K562 (cell line): ENCODE measurements around the gene UVRAG. TPM values are rescaled to one million over a fixed set of nuclear protein-coding genes. Genes with fewer than 3 reads are reported as not detected.

Source experiments
- ATAC-seq: fragments of 200-7000 bp; cut with Tn5 transposase; 3 replicates; pipeline ENCODE4 v1.9.1; 2020; ENCODE audit warnings: moderate library complexity
- BruUV-seq: library from RNA; stranded (reverse); fragments of 400-500 nt; replicated peaks from 2 replicates; lab custom pipeline; 2021; lab: Mats Ljungman, UMichigan
- CTCF ChIA-PET: fragments of 300-600 bp; formaldehyde crosslinking; extraction: SDS; loops from one replicate; lab custom pipeline; 2021; ENCODE audit warnings: low intra/inter-chr PET ratio; lab: Yijun Ruan, JAX
- POLR2A ChIA-PET: fragments of 300-600, 350-650 bp; sonication (Branson Sonifier 250); formaldehyde crosslinking; extraction: SDS; loops from one replicate; lab custom pipeline; 2021; ENCODE audit warnings: antibody characterized with exemption, inconsistent platforms; lab: Yijun Ruan, JAX
- DNase-seq, 4 experiments: peaks; one replicate each; pipeline versions ENCODE4 v3.0.0 to v3.0.0-alpha.2; 2011 to 2018; ENCODE audit warnings: low spot score in 3 of 4, mixed read lengths in 3 of 4; ENCODE audit errors: extremely low read depth in 1 of 4
- FAIRE-seq: peaks from 2 replicates; lab custom pipeline; 2011; peaks lifted over from hg19 to GRCh38; lab: Jason Lieb, UNC
- H2AFZ ChIP-seq: 2 replicates; pipeline ENCODE4 v1.6.0; 2011; ENCODE audit warnings: low read depth, low read length, control low read depth, inconsistent platforms
- H3K27ac ChIP-seq: fragments of 200-600 bp; 3 replicates; pipeline ENCODE4 v1.8.0; 2011; ENCODE audit warnings: low read depth, mild to moderate bottlenecking, control low read depth, inconsistent platforms, low read length, moderate library complexity, mixed read lengths; ENCODE audit errors: extremely low read depth
- H3K27me3 ChIP-seq, 2 experiments: fragments of 300-600 bp in 1 of 2; 2 replicates in 1 of 2; 3 replicates in 1 of 2; pipeline versions ENCODE4 v1.6.0 to v1.8.0; 2011; ENCODE audit warnings: inconsistent platforms in 2 of 2, low read length in 2 of 2, mild to moderate bottlenecking in 1 of 2, mixed read lengths in 1 of 2, moderate library complexity in 1 of 2; ENCODE audit not compliant: control insufficient read depth in 2 of 2, insufficient read depth in 2 of 2
- H3K36me3 ChIP-seq: fragments of 300-600 bp; 3 replicates; pipeline ENCODE4 v1.8.0; 2011; ENCODE audit warnings: mild to moderate bottlenecking, low read length, inconsistent platforms; ENCODE audit not compliant: control insufficient read depth, insufficient read depth
- H3K4me1 ChIP-seq, 2 experiments: fragments of 200-600 bp in 1 of 2; replicated peaks in 1 of 2; 2 replicates in 1 of 2; 3 replicates in 1 of 2; pipeline versions ENCODE4 v1.5.1 to v1.8.0; 2011; ENCODE audit warnings: inconsistent platforms in 2 of 2, low read length in 2 of 2, mild to moderate bottlenecking in 1 of 2, mixed read lengths in 1 of 2, moderate library complexity in 1 of 2; ENCODE audit not compliant: control insufficient read depth in 2 of 2, insufficient read depth in 2 of 2
- H3K4me2 ChIP-seq: 2 replicates; pipeline ENCODE4 v1.6.1; 2011; ENCODE audit warnings: low read length, control low read depth, inconsistent platforms, mixed read lengths; ENCODE audit not compliant: insufficient read depth
- H3K4me3 ChIP-seq: fragments of 200-600 bp; sonication (generic), shearing (Covaris generic); 2 replicates; pipeline ENCODE4 v1.5.1; 2016; ENCODE audit warnings: control low read depth, inconsistent platforms
- H3K79me2 ChIP-seq: fragments of 200-600 bp; 3 replicates; pipeline ENCODE4 v1.8.0; 2011; ENCODE audit warnings: low read length, inconsistent platforms; ENCODE audit not compliant: control insufficient read depth, insufficient read depth
- H3K9ac ChIP-seq, 2 experiments: 2 replicates each; pipeline versions ENCODE4 v1.6.0 to v1.6.1; 2011; ENCODE audit warnings: low read depth in 2 of 2, low read length in 2 of 2, control low read depth in 1 of 2, inconsistent platforms in 1 of 2, mild to moderate bottlenecking in 1 of 2, mixed read lengths in 1 of 2; ENCODE audit not compliant: insufficient read depth in 1 of 2
- H3K9me1 ChIP-seq: one replicate; pipeline ENCODE4 v1.6.0; 2011; ENCODE audit warnings: inconsistent platforms, mild to moderate bottlenecking, low read length, moderate library complexity; ENCODE audit not compliant: control insufficient read depth, insufficient read depth
- H3K9me3 ChIP-seq: replicated peaks from 2 replicates; pipeline ENCODE4 v1.5.1; 2011; ENCODE audit warnings: low read depth, low read length, inconsistent platforms; ENCODE audit not compliant: control insufficient read depth, insufficient read depth
- H4K20me1 ChIP-seq: replicated peaks from 2 replicates; pipeline ENCODE4 v1.6.1; 2011; ENCODE audit warnings: low read length, inconsistent platforms, mixed read lengths; ENCODE audit not compliant: control insufficient read depth, insufficient read depth
- EGR1 ChIP-seq: fragments of 450-650 bp; conservative IDR thresholded peaks from 2 replicates; pipeline ENCODE4 v1.6.1; 2017; ENCODE audit warnings: mild to moderate bottlenecking
- ILK ChIP-seq: fragments of 450-650 bp; IDR thresholded peaks from 2 replicates; pipeline ENCODE4 v1.6.1; 2016; ENCODE audit warnings: missing genetic modification characterization, low read depth, mild to moderate bottlenecking, missing compliant biosample characterization, moderate library complexity, borderline replicate concordance
- MCM5 ChIP-seq: fragments of 450-650 bp; IDR thresholded peaks from 2 replicates; pipeline ENCODE4 v1.6.1; 2016; ENCODE audit warnings: low read depth
- PCBP1 ChIP-seq: fragments of 200-400 bp; formaldehyde crosslinking; IDR thresholded peaks from 2 replicates; pipeline ENCODE4 v1.6.1; 2018; ENCODE audit warnings: mild to moderate bottlenecking, low read depth, low read length; ENCODE audit not compliant: poor library complexity, severe bottlenecking
- POLR2H ChIP-seq: IDR thresholded peaks from 2 replicates; pipeline ENCODE4 v1.6.1; 2016; ENCODE audit warnings: missing genetic modification characterization, low read depth, mild to moderate bottlenecking, control low read depth, missing compliant biosample characterization, moderate library complexity
- ZNF407 ChIP-seq: fragments of 450-650 bp; IDR thresholded peaks from 2 replicates; pipeline ENCODE4 v1.6.1; 2016; ENCODE audit warnings: low read depth
- WGBS: fragments of 100-300 bp; shearing (Covaris generic); methylation state at CpG from one replicate; pipeline ENCODE4 v1.1.6; 2016; ENCODE audit warnings: low coverage, mixed read lengths; ENCODE audit not compliant: insufficient coverage; ENCODE audit errors: missing lambda C conversion rate; 5-methylcytosine and 5-hydroxymethylcytosine counted together
- in situ Hi-C: fragments of 300-500 bp; cut with MboI; formaldehyde crosslinking; loops from 4 replicates; pipeline ENCODE4 v1.15.0; 2018; ENCODE audit warnings: inconsistent platforms, mixed read lengths
- intact Hi-C: fragments of 100-400 bp; cut with micrococcal nuclease; formaldehyde crosslinking; loops from 2 replicates; pipeline ENCODE4 v1.14.2; 2022
- polyA plus RNA-seq, 8 experiments: library from polyadenylated mRNA; depleted of rRNA in 4 of 8; stranded (reverse) in 5 of 8; unstranded in 3 of 8; fragments of >200 nt; fragmentation: Nextera tagmentation in 2 of 8; fragmentation: Illumina TruSeq in 1 of 8; extraction: Ambion mirVana in 2 of 8; extraction: Trizol in 1 of 8; gene quantifications; 2 replicates each; pipeline versions ENCODE4 v1.2.1 to v1.2.3, GENCODE V29; 2011 to 2014; ENCODE audit warnings: inconsistent platforms in 1 of 8, missing spikeins in 1 of 8
- total RNA-seq, 7 experiments: library from RNA; depleted of rRNA in 6 of 7; stranded (reverse); fragments of >200 nt in 6 of 7; fragmentation: Illumina TruSeq in 2 of 7; extraction: Trizol in 2 of 7; gene quantifications; 2 replicates each; pipeline versions ENCODE4 v1.2.1 to v1.2.3, GENCODE V29; 2011 to 2021; ENCODE audit warnings: low replicate concordance in 1 of 7

The UVRAG gene
- total and polyA plus RNA-seq, 9 of the 15 experiments (the other 6 are each of a cell fraction or from before 2014, with no cell fraction given): 3.1 to 17.8 (median 12.4) TPM

- intact Hi-C loops (no loop called here), in situ Hi-C loops (no loop called here)
- ChIA-PET CTCF (interaction anchor here (0.6 kb wide), 1 partner anchor 95 kb away, joined by 6 read pairs; no protein-coding TSS in a partner anchor), POLR2A (no interaction called here)
- no peak for DNase-seq
- no peak overlapping the region for H2AFZ ChIP-seq
- no peak for TF ChIP-seq ILK (tag)
- TF ChIP-seq PCBP1: no peak
- no peak for TF ChIP-seq POLR2H (tag)
- no peak for TF ChIP-seq MCM5
- no peak for TF ChIP-seq EGR1
- no peak for TF ChIP-seq ZNF407
- H3K4me1 ChIP-seq: no peaks in the 10 kb centered on the region
- H3K4me3 ChIP-seq: no peak overlapping the region
- H3K27ac ChIP-seq: no peak overlapping the region
- H3K9me3 ChIP-seq: no peaks in the 10 kb centered on the region
- no peaks in the 10 kb centered on the region for H3K9me1 ChIP-seq
- no peaks in the 10 kb centered on the region for H3K27me3 ChIP-seq
- no peaks in the 10 kb centered on the region for H4K20me1 ChIP-seq
- no TSS peak for BruUV-seq
- H3K36me3 ChIP-seq: no peaks in the 10 kb centered on the region
- FAIRE-seq: no peak
- 100% methylated on average over 1 of the region's 1 CpG for WGBS
- ATAC-seq: no peak
- no peak overlapping the region for H3K9ac ChIP-seq
- no peaks in the 10 kb centered on the region for H3K79me2 ChIP-seq
- H3K4me2 ChIP-seq: no peak overlapping the region
Observed at GRCh38 chr11:75920848-75921247, 105.8 kb downstream of the UVRAG start.
